B cell (primary cell): ENCODE results near the gene ZBTB3. TPM values are rescaled to one million over a fixed set of nuclear protein-coding genes. Genes with fewer than 3 reads are reported as not detected.

ENCODE experiments used
- ATAC-seq: fragments of 200-7000 bp; cut with Tn5 transposase; one replicate; pipeline ENCODE4 v1.10.0; 2021; ENCODE audit warnings: low read depth, mild to moderate bottlenecking, moderate number of reproducible peaks, moderate library complexity
- CTCF ChIA-PET: fragments of 350-600 bp; sonication (Branson Sonifier 250); formaldehyde crosslinking; loops from one replicate; lab custom pipeline; 2021; ENCODE audit warnings: antibody characterized with exemption, inconsistent platforms; lab: Charles Lee
- POLR2A ChIA-PET: fragments of 350-600 bp; sonication (Branson Sonifier 250); formaldehyde crosslinking; loops from one replicate; lab custom pipeline; 2021; ENCODE audit warnings: antibody characterized with exemption; lab: Charles Lee
- DNase-seq: peaks from one replicate; pipeline ENCODE4 v3.0.0; 2013
- H2AFZ ChIP-seq: 2 replicates; pipeline ENCODE4 v1.6.1; 2012; ENCODE audit warnings: mild to moderate bottlenecking, low read depth, low read length; ENCODE audit not compliant: insufficient read depth, poor library complexity, severe bottlenecking
- H3K27ac ChIP-seq, 2 donors: 1 replicate in 1 of 2; 2 replicates in 1 of 2; pipeline ENCODE4 v1.5.1; 2012 to 2013; ENCODE audit warnings: low read length in 2 of 2, mild to moderate bottlenecking in 2 of 2, moderate library complexity in 1 of 2
- H3K27me3 ChIP-seq, 4 experiments: fragments of 200-600 bp in 1 of 4; sonication (generic) in 1 of 4; replicated peaks in 1 of 4; 1 replicate in 2 of 4; 2 replicates in 2 of 4; pipeline versions ENCODE4 v1.6.1 to v1.7.0; 2013 to 2016; ENCODE audit warnings: low read length in 3 of 4, mild to moderate bottlenecking in 2 of 4, mixed read lengths in 1 of 4, moderate library complexity in 1 of 4; ENCODE audit not compliant: insufficient read depth in 4 of 4, control insufficient read depth in 3 of 4; ENCODE audit errors: control extremely low read depth in 1 of 4
- H3K36me3 ChIP-seq, 2 experiments: replicated peaks in 1 of 2; 1 replicate in 1 of 2; 2 replicates in 1 of 2; pipeline versions ENCODE4 v1.6.1 to v1.7.1; 2013; ENCODE audit warnings: low read length in 1 of 2; ENCODE audit not compliant: insufficient read depth in 2 of 2, control insufficient read depth in 1 of 2; ENCODE audit errors: control extremely low read depth in 1 of 2, extremely low read depth in 1 of 2
- H3K4me1 ChIP-seq, 2 donors: fragments of 200-600 bp in 1 of 2; sonication (generic) in 1 of 2; 1 replicate in 1 of 2; 2 replicates in 1 of 2; pipeline versions ENCODE4 v1.5.1 to v1.6.1; 2013 to 2017; ENCODE audit warnings: low read length in 2 of 2; ENCODE audit not compliant: control insufficient read depth in 2 of 2, insufficient read depth in 2 of 2
- H3K4me2 ChIP-seq: replicated peaks from 2 replicates; pipeline ENCODE3; 2012; ENCODE audit warnings: mild to moderate bottlenecking, low read depth, low read length; ENCODE audit not compliant: poor library complexity, severe bottlenecking
- H3K4me3 ChIP-seq, 5 experiments: fragments of 200-600 bp in 1 of 5; sonication (generic) in 1 of 5; 1 replicate in 3 of 5; 2 replicates in 2 of 5; pipeline versions ENCODE4 v1.5.1 to v1.7.0; 2011 to 2016; ENCODE audit warnings: low read length in 4 of 5, mild to moderate bottlenecking in 4 of 5, low read depth in 2 of 5, control low read depth in 1 of 5, moderate library complexity in 1 of 5; ENCODE audit not compliant: insufficient read depth in 1 of 5; ENCODE audit errors: control extremely low read depth in 1 of 5, extremely low read depth in 1 of 5
- H3K79me2 ChIP-seq: fragments of 200-600 bp; sonication (generic); one replicate; pipeline ENCODE4 v1.6.0; 2016; ENCODE audit warnings: low read length; ENCODE audit not compliant: control insufficient read depth, insufficient read depth
- H3K9ac ChIP-seq: fragments of 200-600 bp; sonication (generic); 2 replicates; pipeline ENCODE4 v1.6.1; 2017; ENCODE audit warnings: mild to moderate bottlenecking, low read length, moderate library complexity
- H3K9me3 ChIP-seq, 3 donors: one replicate each; pipeline versions ENCODE4 v1.6.1 to v1.7.1; 2013; ENCODE audit warnings: low read length in 2 of 3; ENCODE audit not compliant: control insufficient read depth in 2 of 3, insufficient read depth in 1 of 3; ENCODE audit errors: control extremely low read depth in 1 of 3
- H4K20me1 ChIP-seq: 2 replicates; pipeline ENCODE4 v1.6.0; 2012; ENCODE audit warnings: mild to moderate bottlenecking, low read length; ENCODE audit not compliant: insufficient read depth, control insufficient read depth, poor library complexity, severe bottlenecking
- H3K27ac Mint-ChIP-seq: one replicate; pipeline ENCODE4 v1.8.0; 2021; ENCODE audit warnings: mixed read lengths
- H3K27me3 Mint-ChIP-seq: one replicate; pipeline ENCODE4 v1.8.0; 2021; ENCODE audit warnings: mixed read lengths
- H3K4me1 Mint-ChIP-seq: one replicate; pipeline ENCODE4 v1.8.0; 2021; ENCODE audit warnings: mixed read lengths
- H3K4me3 Mint-ChIP-seq: one replicate; pipeline ENCODE4 v1.8.0; 2021; ENCODE audit warnings: mixed read lengths
- H3K9me3 Mint-ChIP-seq: one replicate; pipeline ENCODE4 v1.8.0; 2022; ENCODE audit warnings: mixed read lengths; ENCODE audit not compliant: insufficient read depth
- CTCF ChIP-seq: fragments of 200-600 bp; IDR thresholded peaks from one replicate; pipeline ENCODE4 v1.8.0; 2022; ENCODE audit warnings: antibody characterized with exemption, mild to moderate bottlenecking
- EZH2 ChIP-seq: IDR thresholded peaks from 2 replicates; pipeline ENCODE4 v1.6.1; 2012; ENCODE audit warnings: borderline replicate concordance, low read depth, mild to moderate bottlenecking, moderate library complexity, low read length; ENCODE audit not compliant: insufficient read depth, poor library complexity, severe bottlenecking
- WGBS: methylation state at CpG from one replicate; pipeline ENCODE4 v1.1.5; 2013; ENCODE audit warnings: missing lambda C conversion rate; ENCODE audit not compliant: insufficient coverage; 5-methylcytosine and 5-hydroxymethylcytosine counted together
- intact Hi-C: fragments of 100-400 bp; cut with micrococcal nuclease; formaldehyde crosslinking; loops from one replicate; pipeline ENCODE4 v1.10.0; 2022
- polyA plus RNA-seq: library from polyadenylated mRNA; depleted of rRNA; stranded (reverse); fragments of >200 nt; gene quantifications from 2 replicates; pipeline ENCODE4 v1.2.3, GENCODE V29; 2012
- total RNA-seq, 2 donors: library from RNA; stranded (reverse); fragments of 120-200 nt in 1 of 2; gene quantifications; 1 replicate in 1 of 2; 2 replicates in 1 of 2; pipeline versions ENCODE4 v1.2.3 to v1.2.4, GENCODE V29; 2013 to 2022

The ZBTB3 gene
- total and polyA plus RNA-seq, 2 donors (not counting 1 experiment from before 2014, with no cell fraction given): 8.7 to 22.0 TPM

- WGBS: 0% methylated on average over 7 of the region's 7 CpGs
Observed at GRCh38 chr11:62708793-62709192, 45.2 kb downstream of the ZBTB3 start.

More at GRCh38 chr11:62708793-62709192, 45.2 kb downstream of the ZBTB3 start:
- Histone ChIP-seq H3K4me1 (peaks cover 39 to 52% of the 10 kb centered on the region in 2 donors), H4K20me1 (no peaks in the 10 kb centered on the region), H2AFZ (peak overlapping the region; percentile 99), H3K27ac (peak overlapping the region; percentile 90 to 93), H3K79me2 (peaks cover 25% of the 10 kb centered on the region), H3K9ac (peak overlapping the region; percentile 89), H3K36me3 (peaks cover 0 to 27% of the 10 kb centered on the region in 2 experiments), H3K4me3 (peak overlapping the region; percentile 66 to 91 (median 87)), H3K4me2 (peak overlapping the region; percentile 95), H3K27me3 (no peaks in the 10 kb centered on the region), H3K9me3 (no peaks in the 10 kb centered on the region)
- no peak for ATAC-seq
- ChIA-PET CTCF (interaction anchor here (0.8 to 1.4 kb wide), 6 partner anchors 18 to 115 kb away, joined by 3 to 5 read pairs (median 3); partner anchors contain the start of genes C11orf98, CSKMT, HNRNPUL2 and UQCC3), POLR2A (interaction anchor here (0.6 to 6.5 kb wide), 20 partner anchors 19 to 173 kb away, joined by 3 to 66 read pairs (median 5); partner anchors contain the start of genes B3GAT3, C11orf98, CSKMT and EEF1G)
- Mint-ChIP-seq H3K4me3 (peak overlapping the region; percentile 92), H3K27ac (peak overlapping the region; percentile 95), H3K4me1 (peaks cover 65% of the 10 kb centered on the region), H3K9me3 (no peaks in the 10 kb centered on the region), H3K27me3 (no peaks in the 10 kb centered on the region)
- TF ChIP-seq CTCF (no peak), EZH2 (no peak)
- no peak for DNase-seq
- intact Hi-C loops: loop anchor here (1.0 to 5.0 kb wide), 11 partner anchors 19 to 149 kb away; partner anchors contain the start of genes EEF1G, GANAB, HNRNPUL2 and INTS5
